ENCODE data around the gene TRAF3IP1.
"Not testable (repeated sequence)": the region's sequence is repeated elsewhere in the genome, so short reads cannot be mapped to it uniquely, and the experiment has no call there.

Gene TRAF3IP1, protein sequence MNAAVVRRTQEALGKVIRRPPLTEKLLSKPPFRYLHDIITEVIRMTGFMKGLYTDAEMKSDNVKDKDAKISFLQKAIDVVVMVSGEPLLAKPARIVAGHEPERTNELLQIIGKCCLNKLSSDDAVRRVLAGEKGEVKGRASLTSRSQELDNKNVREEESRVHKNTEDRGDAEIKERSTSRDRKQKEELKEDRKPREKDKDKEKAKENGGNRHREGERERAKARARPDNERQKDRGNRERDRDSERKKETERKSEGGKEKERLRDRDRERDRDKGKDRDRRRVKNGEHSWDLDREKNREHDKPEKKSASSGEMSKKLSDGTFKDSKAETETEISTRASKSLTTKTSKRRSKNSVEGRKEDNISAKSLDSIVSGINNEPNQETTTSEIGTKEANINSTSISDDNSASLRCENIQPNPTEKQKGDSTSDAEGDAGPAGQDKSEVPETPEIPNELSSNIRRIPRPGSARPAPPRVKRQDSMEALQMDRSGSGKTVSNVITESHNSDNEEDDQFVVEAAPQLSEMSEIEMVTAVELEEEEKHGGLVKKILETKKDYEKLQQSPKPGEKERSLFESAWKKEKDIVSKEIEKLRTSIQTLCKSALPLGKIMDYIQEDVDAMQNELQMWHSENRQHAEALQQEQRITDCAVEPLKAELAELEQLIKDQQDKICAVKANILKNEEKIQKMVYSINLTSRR

DNA sequence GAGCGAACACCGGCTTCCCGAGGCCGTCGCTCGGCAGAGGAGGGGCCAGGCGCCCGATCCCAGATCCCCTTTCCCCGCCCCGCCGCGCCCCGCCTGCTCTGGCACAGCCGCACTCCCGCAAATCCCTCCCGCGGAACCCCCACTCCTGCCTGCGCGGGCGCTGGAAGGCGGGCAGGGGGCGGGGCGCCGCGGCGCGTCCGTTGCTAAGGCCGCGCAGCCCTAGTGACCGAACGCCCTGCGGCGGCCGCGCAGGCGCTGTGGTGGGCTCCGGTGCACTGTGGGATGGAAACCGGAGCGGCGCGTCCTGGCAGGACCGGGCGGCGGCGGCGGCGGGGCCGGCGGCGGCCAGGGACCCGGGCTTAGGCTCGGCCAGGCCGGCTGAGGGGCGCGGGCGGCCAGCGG, at the start of gene TRAF3IP1:
TRAF3IP1 (plus strand) TSS at position 273 of the 402 bp plus-strand sequence. CDS start 145 bp downstream, outside the sequence.
- Histone ChIP-seq H3K27ac (peak within 1 kb of the TSS; percentile 65), H3K9ac (peak within 1 kb of the TSS; percentile 41), H3K79me2 (no peaks in the 10 kb centered on the region), H3K4me1 (peaks cover 15% of the 10 kb centered on the region), H3K27me3 (ENCODE audit: control insufficient read depth, insufficient read depth, low read length) (no peaks in the 10 kb centered on the region), H2AFZ (peak within 1 kb of the TSS; percentile 90), H3K9me3 (ENCODE audit: control insufficient read depth, low read length) (no peaks in the 10 kb centered on the region), H3K36me3 (ENCODE audit: control insufficient read depth, insufficient read depth, low read length) (no peaks in the 10 kb centered on the region), H3K4me3 (ENCODE audit: low read depth, low read length) (peak within 1 kb of the TSS; percentile 53), H3K4me2 (ENCODE audit: low read length) (peak within 1 kb of the TSS; percentile 79)
- TF ChIP-seq, protein P1, sequence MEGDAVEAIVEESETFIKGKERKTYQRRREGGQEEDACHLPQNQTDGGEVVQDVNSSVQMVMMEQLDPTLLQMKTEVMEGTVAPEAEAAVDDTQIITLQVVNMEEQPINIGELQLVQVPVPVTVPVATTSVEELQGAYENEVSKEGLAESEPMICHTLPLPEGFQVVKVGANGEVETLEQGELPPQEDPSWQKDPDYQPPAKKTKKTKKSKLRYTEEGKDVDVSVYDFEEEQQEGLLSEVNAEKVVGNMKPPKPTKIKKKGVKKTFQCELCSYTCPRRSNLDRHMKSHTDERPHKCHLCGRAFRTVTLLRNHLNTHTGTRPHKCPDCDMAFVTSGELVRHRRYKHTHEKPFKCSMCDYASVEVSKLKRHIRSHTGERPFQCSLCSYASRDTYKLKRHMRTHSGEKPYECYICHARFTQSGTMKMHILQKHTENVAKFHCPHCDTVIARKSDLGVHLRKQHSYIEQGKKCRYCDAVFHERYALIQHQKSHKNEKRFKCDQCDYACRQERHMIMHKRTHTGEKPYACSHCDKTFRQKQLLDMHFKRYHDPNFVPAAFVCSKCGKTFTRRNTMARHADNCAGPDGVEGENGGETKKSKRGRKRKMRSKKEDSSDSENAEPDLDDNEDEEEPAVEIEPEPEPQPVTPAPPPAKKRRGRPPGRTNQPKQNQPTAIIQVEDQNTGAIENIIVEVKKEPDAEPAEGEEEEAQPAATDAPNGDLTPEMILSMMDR (IDR thresholded peaks at IDR 0.05): no peak

DNA sequence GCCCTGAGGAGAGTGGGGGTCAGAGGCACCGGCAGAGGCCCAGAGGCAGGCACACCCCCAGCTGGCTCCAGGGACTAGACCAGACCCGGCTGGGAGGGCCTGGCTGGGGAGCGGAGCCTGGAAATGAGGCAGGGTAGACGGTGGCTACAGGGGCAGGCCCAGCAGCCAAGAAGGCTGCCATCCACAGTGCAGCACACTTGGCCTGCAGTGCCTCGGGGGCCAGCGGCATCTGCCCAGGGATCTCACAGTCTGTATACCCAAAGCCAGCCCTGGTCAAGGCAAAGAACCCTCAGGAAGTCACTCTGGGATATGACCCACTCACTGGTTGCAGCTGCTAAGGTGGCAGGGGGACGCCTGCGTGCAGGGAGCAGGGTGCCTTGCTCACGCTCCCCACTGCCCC, 49.7 kb upstream of the TRAF3IP1 start:
- TF ChIP-seq, protein P1 (IDR thresholded peaks at IDR 0.05): no peak
- Histone ChIP-seq H3K27ac (no peak overlapping the region), H3K4me2 (ENCODE audit: low read length) (no peak overlapping the region), H3K36me3 (ENCODE audit: control insufficient read depth, insufficient read depth, low read length) (no peaks in the 10 kb centered on the region), H2AFZ (no peak overlapping the region), H3K4me3 (ENCODE audit: low read depth, low read length) (no peak overlapping the region), H3K9me3 (ENCODE audit: control insufficient read depth, low read length) (no peaks in the 10 kb centered on the region), H3K9ac (no peak overlapping the region), H3K4me1 (no peaks in the 10 kb centered on the region), H3K79me2 (no peaks in the 10 kb centered on the region), H3K27me3 (ENCODE audit: control insufficient read depth, insufficient read depth, low read length) (no peaks in the 10 kb centered on the region)

DNA sequence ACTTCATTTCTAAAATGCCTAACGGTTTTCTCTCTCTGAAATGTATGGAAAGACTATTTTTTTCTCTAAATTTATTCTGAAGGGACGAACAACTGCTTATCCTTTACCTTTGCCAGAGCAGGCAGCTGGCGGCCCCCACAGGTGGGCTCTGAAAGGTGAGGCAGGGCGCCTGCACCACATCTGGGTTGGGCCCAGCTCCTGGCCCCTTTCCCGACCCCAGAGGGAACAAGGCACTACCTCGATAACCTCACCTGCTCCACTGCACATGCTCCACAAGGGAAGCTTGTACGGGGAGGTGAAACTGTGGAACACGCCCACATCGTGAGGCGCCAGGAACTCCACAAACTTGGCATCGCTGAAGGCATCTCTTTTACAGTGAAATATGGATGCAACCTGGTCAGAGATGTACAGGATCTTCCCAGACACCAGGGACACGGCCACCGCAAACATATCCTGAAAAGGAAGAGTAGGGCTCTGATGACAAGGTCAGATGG, 49.2 kb upstream of the TRAF3IP1 start:
- no peaks in the 10 kb centered on the region for H3K36me3 ChIP-seq (ENCODE audit: control insufficient read depth, insufficient read depth, low read length)

DNA sequence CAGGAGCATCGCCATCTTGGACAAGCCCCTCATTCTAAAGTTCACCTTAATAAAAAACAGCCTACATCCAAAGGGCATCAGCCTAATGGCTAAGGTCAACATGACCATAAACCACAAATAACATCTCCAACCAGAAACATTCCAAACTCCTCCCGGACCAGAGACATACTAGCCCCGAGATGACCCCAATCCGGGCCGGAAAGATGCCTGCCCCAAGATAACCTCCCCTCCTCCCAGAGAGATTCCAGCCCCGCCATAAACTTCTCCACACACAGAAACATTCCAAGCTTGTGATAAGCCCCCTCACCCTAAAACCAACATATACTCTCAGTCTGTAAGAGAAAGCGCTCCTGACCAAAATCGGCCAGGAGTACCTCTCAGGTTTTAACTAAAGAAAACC, 48.6 kb upstream of the TRAF3IP1 start:
- H3K4me1 ChIP-seq; H3K4me2 ChIP-seq (ENCODE audit: low read length); H3K27me3 ChIP-seq (ENCODE audit: control insufficient read depth, insufficient read depth, low read length); H3K9ac ChIP-seq; H3K79me2 ChIP-seq; H3K27ac ChIP-seq; H3K36me3 ChIP-seq (ENCODE audit: control insufficient read depth, insufficient read depth, low read length); H2AFZ ChIP-seq; H3K4me3 ChIP-seq (ENCODE audit: low read depth, low read length); H3K9me3 ChIP-seq (ENCODE audit: control insufficient read depth, low read length): not testable (repeated sequence)

More for the DNA sequence above, 49.2 kb upstream of the TRAF3IP1 start:
- H3K9me3 ChIP-seq (ENCODE audit: control insufficient read depth, low read length): no peaks in the 10 kb centered on the region
- H3K4me3 ChIP-seq (ENCODE audit: low read depth, low read length): no peak overlapping the region
- TF ChIP-seq, protein P1 (IDR thresholded peaks at IDR 0.05): no peak
- no peak overlapping the region for H3K9ac ChIP-seq
- no peak overlapping the region for H2AFZ ChIP-seq
- H3K27ac ChIP-seq: no peak overlapping the region
- H3K79me2 ChIP-seq: no peaks in the 10 kb centered on the region
- H3K27me3 ChIP-seq (ENCODE audit: control insufficient read depth, insufficient read depth, low read length): no peaks in the 10 kb centered on the region
- no peak overlapping the region for H3K4me2 ChIP-seq (ENCODE audit: low read length)
- no peaks in the 10 kb centered on the region for H3K4me1 ChIP-seq

DNA sequence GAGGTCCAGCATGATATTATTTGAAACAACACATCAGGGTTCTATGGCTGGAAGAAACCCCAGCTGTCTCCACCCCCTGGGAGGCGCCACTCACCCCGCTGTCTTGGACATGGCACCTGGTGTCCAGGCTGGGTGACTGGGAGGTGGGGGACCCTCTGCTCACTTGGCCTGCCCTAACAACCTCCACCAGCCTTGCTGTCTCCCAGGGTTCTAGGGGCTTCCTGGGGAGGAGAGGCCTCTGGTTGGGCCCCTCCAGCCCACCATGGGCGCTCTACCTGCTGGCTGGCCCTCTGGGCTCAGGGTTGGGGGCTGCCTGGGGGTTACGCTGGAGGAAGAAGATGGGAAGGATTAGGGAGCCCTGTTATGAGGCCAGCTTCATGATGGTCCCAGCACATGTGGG, 48.2 kb upstream of the TRAF3IP1 start:
- no peaks in the 10 kb centered on the region for H3K27me3 ChIP-seq (ENCODE audit: control insufficient read depth, insufficient read depth, low read length)
- H3K4me2 ChIP-seq (ENCODE audit: low read length): no peak overlapping the region
- H3K9ac ChIP-seq: no peak overlapping the region
- H3K27ac ChIP-seq: no peak overlapping the region
- H3K9me3 ChIP-seq (ENCODE audit: control insufficient read depth, low read length): no peaks in the 10 kb centered on the region
- H3K79me2 ChIP-seq: no peaks in the 10 kb centered on the region
- TF ChIP-seq, protein P1 (IDR thresholded peaks at IDR 0.05): no peak
- no peak overlapping the region for H3K4me3 ChIP-seq (ENCODE audit: low read depth, low read length)
- H3K36me3 ChIP-seq (ENCODE audit: control insufficient read depth, insufficient read depth, low read length): no peaks in the 10 kb centered on the region
- no peaks in the 10 kb centered on the region for H3K4me1 ChIP-seq
- no peak overlapping the region for H2AFZ ChIP-seq

DNA sequence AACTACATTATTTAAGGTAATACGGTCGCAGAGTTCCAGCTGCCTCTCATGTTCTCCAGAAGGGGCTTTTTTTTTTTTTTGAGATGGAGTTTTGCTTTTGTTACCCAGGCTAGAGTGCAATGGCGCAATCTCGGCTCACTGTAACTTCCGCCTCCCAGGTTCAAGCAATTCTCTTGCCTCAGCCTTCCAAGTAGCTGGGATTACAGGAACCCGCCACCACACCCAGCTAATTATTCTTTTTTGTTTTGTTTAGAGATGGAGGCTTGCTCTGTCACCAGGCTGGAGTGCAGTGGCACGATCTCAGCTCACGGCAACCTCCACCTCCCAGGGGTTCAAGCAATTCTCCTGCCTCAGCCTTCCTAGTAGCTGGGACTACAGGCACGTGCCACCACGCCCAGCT, 46.9 kb upstream of the TRAF3IP1 start:
- H3K9me3 ChIP-seq (ENCODE audit: control insufficient read depth, low read length); H3K9ac ChIP-seq; H3K4me1 ChIP-seq; H3K27me3 ChIP-seq (ENCODE audit: control insufficient read depth, insufficient read depth, low read length); H3K4me2 ChIP-seq (ENCODE audit: low read length); H3K27ac ChIP-seq; H3K79me2 ChIP-seq; H2AFZ ChIP-seq; H3K36me3 ChIP-seq (ENCODE audit: control insufficient read depth, insufficient read depth, low read length); H3K4me3 ChIP-seq (ENCODE audit: low read depth, low read length): not testable (repeated sequence)

Data from parathyroid adenoma (tissue), 2 donors.